Epithelial cell of esophagus (primary cell): ENCODE results near the gene SAFB.

Experiments
- DNase-seq: peaks from one replicate; pipeline ENCODE4 v3.0.0; 2010; ENCODE audit warnings: low read depth
- H3K4me3 ChIP-seq: 2 replicates; pipeline ENCODE4 v1.5.1; 2011; ENCODE audit warnings: mild to moderate bottlenecking, low read length, control low read depth
- TF ChIP-seq, protein P1 (sequence below): IDR thresholded peaks from 2 replicates; pipeline ENCODE4 v1.5.1; 2011; ENCODE audit warnings: low read depth, mild to moderate bottlenecking, low read length, control low read depth, inconsistent platforms; ENCODE audit not compliant: insufficient read depth; ENCODE audit errors: missing control alignments

Gene SAFB

DNA sequence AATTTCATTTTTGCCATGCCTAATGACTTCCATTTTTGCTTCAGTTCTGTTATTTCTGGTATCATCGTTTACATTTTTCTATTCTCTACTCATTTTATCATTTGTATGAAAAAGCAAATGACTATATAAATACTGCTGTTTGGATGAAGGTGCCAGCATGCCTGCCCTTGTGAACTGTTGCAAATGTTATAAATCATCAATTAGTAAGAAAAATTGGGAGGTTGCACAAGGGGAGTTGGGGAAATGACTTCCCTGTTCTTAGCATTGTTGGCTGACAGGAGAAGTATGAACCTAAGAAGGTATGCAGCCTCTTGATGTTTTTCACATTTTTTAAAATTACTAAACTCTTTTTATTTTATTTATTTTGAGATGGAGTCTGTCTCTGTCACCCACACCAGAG, 15.1 kb downstream of the SAFB start:
- TF ChIP-seq, protein P1, sequence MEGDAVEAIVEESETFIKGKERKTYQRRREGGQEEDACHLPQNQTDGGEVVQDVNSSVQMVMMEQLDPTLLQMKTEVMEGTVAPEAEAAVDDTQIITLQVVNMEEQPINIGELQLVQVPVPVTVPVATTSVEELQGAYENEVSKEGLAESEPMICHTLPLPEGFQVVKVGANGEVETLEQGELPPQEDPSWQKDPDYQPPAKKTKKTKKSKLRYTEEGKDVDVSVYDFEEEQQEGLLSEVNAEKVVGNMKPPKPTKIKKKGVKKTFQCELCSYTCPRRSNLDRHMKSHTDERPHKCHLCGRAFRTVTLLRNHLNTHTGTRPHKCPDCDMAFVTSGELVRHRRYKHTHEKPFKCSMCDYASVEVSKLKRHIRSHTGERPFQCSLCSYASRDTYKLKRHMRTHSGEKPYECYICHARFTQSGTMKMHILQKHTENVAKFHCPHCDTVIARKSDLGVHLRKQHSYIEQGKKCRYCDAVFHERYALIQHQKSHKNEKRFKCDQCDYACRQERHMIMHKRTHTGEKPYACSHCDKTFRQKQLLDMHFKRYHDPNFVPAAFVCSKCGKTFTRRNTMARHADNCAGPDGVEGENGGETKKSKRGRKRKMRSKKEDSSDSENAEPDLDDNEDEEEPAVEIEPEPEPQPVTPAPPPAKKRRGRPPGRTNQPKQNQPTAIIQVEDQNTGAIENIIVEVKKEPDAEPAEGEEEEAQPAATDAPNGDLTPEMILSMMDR, result no peak
- no peak for DNase-seq
- no peak overlapping the region for H3K4me3 ChIP-seq

DNA sequence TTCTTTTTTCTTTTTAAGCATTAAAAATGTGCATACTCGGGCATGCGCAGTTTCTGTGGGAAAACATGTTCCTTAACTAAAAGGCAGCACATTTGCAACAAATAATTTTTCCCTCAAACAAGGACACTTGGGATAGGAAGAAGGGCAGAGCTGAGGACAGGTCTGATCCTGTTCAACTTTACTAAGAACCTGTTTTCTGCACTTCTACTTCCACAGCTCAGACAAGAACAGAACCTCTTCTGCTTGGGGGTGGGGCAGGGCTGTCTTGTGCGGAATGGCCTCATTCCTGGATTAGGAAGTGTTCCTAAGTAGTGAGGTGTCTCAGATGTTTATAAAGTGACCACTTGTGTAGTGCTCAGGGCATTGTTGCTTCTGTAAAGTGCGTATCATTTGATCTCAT, 18.3 kb downstream of the SAFB start:
- H3K4me3 ChIP-seq, result no peak overlapping the region
- TF ChIP-seq, protein P1, result no peak
- peak; percentile 85 for DNase-seq

DNA sequence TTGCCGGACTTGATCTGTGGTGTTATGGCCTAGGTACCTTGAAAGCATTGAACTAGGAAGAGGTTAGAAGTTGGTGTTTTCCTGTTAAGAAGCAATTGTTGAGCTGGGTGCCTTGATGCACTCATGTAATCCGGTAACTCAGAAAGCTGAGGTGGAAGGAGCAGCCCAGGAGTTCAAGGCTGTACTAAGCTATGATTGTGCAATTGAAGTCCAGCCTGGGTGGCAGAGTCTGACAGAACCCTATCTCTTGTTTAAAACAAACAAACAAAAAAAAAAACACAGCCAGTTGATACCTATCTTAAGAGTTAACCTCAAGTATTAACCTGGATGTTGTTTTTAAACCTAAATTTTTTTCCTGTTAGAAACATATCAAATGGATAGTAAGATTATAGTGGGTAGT, 19.3 kb downstream of the SAFB start:
- H3K4me3 ChIP-seq, result no peak overlapping the region
- TF ChIP-seq, protein P1, result no peak
- no peak for DNase-seq

DNA sequence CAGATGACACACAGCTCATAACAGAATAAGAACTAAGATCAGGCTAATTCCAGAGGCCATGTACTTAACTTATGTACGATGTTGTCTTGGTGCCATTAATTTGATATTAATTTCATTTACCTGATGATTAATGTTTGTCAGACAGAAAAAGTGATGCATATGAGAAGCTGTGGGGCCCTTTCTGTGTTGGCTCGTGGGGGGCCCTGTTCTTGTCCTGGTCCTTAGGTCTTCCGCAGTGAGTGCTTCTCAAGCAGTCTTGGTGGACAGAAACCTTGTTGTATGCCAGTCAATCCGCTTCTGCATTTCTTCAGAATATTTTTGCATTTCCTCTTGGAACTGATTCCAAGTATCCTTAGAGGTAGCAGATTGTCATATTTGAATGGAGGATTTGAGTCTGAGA, 20.2 kb downstream of the SAFB start:
- no peak for DNase-seq
- TF ChIP-seq, protein P1, result no peak
- no peak overlapping the region for H3K4me3 ChIP-seq

DNA sequence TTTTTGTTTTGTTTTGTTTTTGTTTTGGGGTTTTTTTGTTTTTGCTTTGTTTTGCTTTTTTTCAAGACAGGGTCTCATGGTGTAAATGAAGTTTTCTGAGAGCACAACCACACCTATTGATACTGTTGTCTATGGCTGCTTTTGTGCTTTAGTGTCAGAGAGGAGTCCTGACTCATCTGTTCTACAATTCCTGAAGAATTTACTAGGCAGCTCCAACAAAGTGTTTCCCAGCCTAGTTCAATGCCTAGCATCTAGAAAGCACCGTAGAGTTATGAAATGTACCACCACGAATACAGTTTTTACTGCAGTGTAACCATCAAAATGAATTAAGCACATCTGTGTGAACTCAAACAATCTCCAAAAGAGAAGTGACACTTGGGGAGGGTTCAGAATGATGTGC, 21.2 kb downstream of the SAFB start:
- no peak overlapping the region for H3K4me3 ChIP-seq
- TF ChIP-seq, protein P1, result no peak
- DNase-seq, result no peak

DNA sequence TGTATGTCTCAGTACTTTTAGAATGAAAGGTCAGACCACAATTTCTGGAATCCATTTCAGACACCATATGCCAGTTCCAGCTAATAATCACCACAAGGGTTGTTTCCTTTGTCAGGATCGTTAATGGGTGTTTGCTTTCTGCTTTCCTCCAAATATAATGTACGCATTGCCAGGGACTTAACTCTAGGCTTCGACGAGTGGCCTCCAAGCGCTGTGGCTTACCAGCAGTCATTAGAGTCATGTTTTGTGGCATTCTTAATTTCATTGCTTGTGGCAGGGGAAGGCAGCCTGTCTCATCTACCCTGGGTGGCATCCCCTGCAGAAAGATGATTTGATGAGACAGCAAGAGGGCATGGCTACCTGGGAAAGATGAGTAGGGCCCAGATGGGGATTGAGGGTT, 22.5 kb downstream of the SAFB start:
- DNase-seq, result no peak
- no peak overlapping the region for H3K4me3 ChIP-seq
- TF ChIP-seq, protein P1, result no peak

DNA sequence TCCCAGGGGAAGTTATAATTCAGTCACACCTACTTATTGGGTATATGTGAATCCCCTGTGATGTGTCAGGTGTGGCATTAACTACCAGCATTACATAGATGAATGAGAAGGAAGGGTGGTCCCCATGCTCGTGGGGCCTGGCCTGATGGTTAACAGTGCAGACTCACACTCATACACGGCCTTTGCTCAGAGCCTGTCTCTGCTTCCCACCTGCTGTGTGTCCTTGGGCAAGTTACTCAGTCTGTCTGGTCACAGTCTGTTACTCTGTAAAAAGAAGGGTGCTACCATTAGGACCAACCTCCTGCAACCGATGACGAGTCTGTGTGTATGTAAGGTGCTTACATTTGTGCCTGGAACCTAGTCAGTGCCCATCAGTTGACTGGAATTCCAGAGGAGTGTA, 23.8 kb downstream of the SAFB start:
- H3K4me3 ChIP-seq, result no peak overlapping the region
- no peak for DNase-seq
- TF ChIP-seq, protein P1, result no peak
